HepG2 (cell line): ENCODE measurements around the gene TLX1. TPM values are rescaled to one million over a fixed set of nuclear protein-coding genes. Genes with fewer than 3 reads are reported as not detected.

Experiments used
- CEBPG ChIP-seq: IDR thresholded peaks from 2 replicates; pipeline ENCODE4 v1.6.1; 2016
- FOSL2 ChIP-seq: sonication (generic); formaldehyde crosslinking; IDR thresholded peaks from 2 replicates; pipeline ENCODE4 v1.4.0; 2020; ENCODE audit warnings: missing genetic modification reagents
- FOXA3 ChIP-seq: IDR thresholded peaks from 2 replicates; pipeline ENCODE4 v1.6.1; 2016; ENCODE audit warnings: missing genetic modification reagents, missing compliant biosample characterization
- HHEX ChIP-seq: IDR thresholded peaks from 2 replicates; pipeline ENCODE4 v1.6.1; 2016; ENCODE audit warnings: control low read depth
- PAX8 ChIP-seq: sonication (generic); formaldehyde crosslinking; IDR thresholded peaks from 2 replicates; pipeline ENCODE4 v1.8.0; 2022; ENCODE audit warnings: mild to moderate bottlenecking, missing genetic modification reagents, borderline replicate concordance
- SETDB1 ChIP-seq: sonication (generic); formaldehyde crosslinking; IDR thresholded peaks from 2 replicates; pipeline ENCODE4 v1.5.1; 2020; ENCODE audit warnings: missing genetic modification reagents, mild to moderate bottlenecking, borderline replicate concordance
- XBP1 ChIP-seq: sonication (generic); formaldehyde crosslinking; IDR thresholded peaks from 2 replicates; pipeline ENCODE4 v1.5.0; 2020; ENCODE audit warnings: missing genetic modification reagents
- ZNF3 ChIP-seq: IDR thresholded peaks from 2 replicates; pipeline ENCODE4 v1.7.0; 2017; ENCODE audit warnings: inconsistent platforms
- ZNF333 ChIP-seq: sonication (generic); formaldehyde crosslinking; IDR thresholded peaks from 2 replicates; pipeline ENCODE4 v1.4.0; 2020; ENCODE audit warnings: mild to moderate bottlenecking, missing genetic modification reagents, borderline replicate concordance
- polyA plus RNA-seq, 8 experiments: library from polyadenylated mRNA; depleted of rRNA in 3 of 8; stranded (reverse) in 7 of 8; unstranded in 1 of 8; fragments of >200 nt; fragmentation: Illumina TruSeq in 4 of 8; extraction: Trizol in 4 of 8; gene quantifications; 2 replicates each; pipeline versions ENCODE4 v1.2.1 to v1.2.3, GENCODE V29; 2011 to 2016; ENCODE audit warnings: low read depth in 4 of 8, missing spikeins in 1 of 8, mixed read lengths in 1 of 8; ENCODE audit not compliant: insufficient read depth in 1 of 8
- total RNA-seq, 5 experiments: library from RNA; depleted of rRNA; stranded (reverse); fragments of >200 nt; fragmentation: Illumina TruSeq; extraction: Trizol; gene quantifications; 2 replicates each; pipeline ENCODE4 v1.2.3, GENCODE V29; 2016; ENCODE audit warnings: low read depth in 1 of 5
- TF ChIP-seq, protein P1 (sequence below): sonication (generic); formaldehyde crosslinking; IDR thresholded peaks from 2 replicates; pipeline ENCODE4 v1.4.0; 2020; ENCODE audit warnings: missing genetic modification reagents
- TF ChIP-seq, protein P2 (sequence below): sonication (generic); formaldehyde crosslinking; IDR thresholded peaks from 2 replicates; pipeline ENCODE4 v1.5.0; 2020; ENCODE audit warnings: mild to moderate bottlenecking, low read depth, missing genetic modification reagents, borderline replicate concordance
- TF ChIP-seq, protein P3 (sequence below): sonication (generic); formaldehyde crosslinking; IDR thresholded peaks from 2 replicates; pipeline ENCODE4 v1.5.0; 2020; ENCODE audit warnings: mild to moderate bottlenecking, missing genetic modification reagents, borderline replicate concordance
- TF ChIP-seq, protein P4 (sequence below): sonication (generic); formaldehyde crosslinking; IDR thresholded peaks from 2 replicates; pipeline ENCODE4 v1.4.0; 2020; ENCODE audit warnings: missing genetic modification reagents, borderline replicate concordance

TLX1 gene
- total and polyA plus RNA-seq, 2 of the 13 experiments (the other 11 are each of a cell fraction or from before 2014, with no cell fraction given): 0.07 to 0.26 TPM

DNA sequence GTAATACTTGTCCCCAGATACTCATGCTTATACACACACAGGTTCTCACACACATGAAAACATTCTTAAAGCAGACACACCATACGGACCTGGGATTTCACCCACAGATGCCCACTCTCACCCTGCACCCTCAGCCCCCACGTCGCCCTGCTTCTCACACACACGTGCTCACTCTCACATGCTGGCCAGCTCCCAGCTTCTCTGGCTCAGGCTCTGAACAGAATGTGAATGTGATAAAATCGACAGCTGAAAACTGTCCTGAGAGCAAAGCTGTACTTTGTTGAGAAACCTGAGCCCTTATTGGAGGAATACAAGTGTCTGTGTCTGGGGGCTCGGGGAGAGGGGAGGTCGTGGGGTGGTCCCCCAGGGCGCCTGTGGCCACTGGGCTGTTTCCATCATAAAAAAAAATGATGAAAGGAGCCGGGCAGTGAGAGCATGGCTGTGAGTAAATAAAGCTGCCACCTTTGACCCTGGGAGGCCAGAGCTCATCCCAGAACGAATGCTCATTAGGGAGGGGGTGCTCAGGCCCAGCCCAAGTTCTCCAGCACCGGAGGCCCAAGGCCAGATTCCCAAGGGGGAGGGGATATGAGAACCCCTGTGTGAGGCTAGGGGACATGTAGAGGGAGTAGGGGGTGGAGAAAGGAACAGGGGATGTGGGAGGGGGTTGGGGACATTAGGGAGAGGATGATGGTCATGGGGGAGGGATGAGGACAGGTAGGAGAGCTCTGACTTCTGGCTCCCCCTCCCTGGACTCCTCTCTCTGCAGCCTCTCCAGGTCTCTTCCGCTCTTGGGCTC, 18.1 kb upstream of the TLX1 start (continued):
- TF ChIP-seq FOXA3 (CRISPR knock-in tag) (peak; percentile 90), CEBPG (CRISPR knock-in tag) (0 out of 2 replicates have a peak, but pooled peaks have one; percentile 27), HHEX (CRISPR knock-in tag) (no peak), ZNF3 (CRISPR knock-in tag) (no peak), FOSL2 (peak; percentile 53; the same call in 1 of the 2 replicates), XBP1 (CRISPR knock-in tag) (no peak), SETDB1 (no peak), ZNF333 (CRISPR knock-in tag) (no peak), PAX8 (CRISPR knock-in tag) (no peak)
- TF ChIP-seq, protein P1, sequence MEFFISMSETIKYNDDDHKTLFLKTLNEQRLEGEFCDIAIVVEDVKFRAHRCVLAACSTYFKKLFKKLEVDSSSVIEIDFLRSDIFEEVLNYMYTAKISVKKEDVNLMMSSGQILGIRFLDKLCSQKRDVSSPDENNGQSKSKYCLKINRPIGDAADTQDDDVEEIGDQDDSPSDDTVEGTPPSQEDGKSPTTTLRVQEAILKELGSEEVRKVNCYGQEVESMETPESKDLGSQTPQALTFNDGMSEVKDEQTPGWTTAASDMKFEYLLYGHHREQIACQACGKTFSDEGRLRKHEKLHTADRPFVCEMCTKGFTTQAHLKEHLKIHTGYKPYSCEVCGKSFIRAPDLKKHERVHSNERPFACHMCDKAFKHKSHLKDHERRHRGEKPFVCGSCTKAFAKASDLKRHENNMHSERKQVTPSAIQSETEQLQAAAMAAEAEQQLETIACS (CRISPR knock-in tag): no peak
- TF ChIP-seq, protein P2, sequence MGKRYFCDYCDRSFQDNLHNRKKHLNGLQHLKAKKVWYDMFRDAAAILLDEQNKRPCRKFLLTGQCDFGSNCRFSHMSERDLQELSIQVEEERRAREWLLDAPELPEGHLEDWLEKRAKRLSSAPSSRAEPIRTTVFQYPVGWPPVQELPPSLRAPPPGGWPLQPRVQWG: no peak
- TF ChIP-seq, protein P3, sequence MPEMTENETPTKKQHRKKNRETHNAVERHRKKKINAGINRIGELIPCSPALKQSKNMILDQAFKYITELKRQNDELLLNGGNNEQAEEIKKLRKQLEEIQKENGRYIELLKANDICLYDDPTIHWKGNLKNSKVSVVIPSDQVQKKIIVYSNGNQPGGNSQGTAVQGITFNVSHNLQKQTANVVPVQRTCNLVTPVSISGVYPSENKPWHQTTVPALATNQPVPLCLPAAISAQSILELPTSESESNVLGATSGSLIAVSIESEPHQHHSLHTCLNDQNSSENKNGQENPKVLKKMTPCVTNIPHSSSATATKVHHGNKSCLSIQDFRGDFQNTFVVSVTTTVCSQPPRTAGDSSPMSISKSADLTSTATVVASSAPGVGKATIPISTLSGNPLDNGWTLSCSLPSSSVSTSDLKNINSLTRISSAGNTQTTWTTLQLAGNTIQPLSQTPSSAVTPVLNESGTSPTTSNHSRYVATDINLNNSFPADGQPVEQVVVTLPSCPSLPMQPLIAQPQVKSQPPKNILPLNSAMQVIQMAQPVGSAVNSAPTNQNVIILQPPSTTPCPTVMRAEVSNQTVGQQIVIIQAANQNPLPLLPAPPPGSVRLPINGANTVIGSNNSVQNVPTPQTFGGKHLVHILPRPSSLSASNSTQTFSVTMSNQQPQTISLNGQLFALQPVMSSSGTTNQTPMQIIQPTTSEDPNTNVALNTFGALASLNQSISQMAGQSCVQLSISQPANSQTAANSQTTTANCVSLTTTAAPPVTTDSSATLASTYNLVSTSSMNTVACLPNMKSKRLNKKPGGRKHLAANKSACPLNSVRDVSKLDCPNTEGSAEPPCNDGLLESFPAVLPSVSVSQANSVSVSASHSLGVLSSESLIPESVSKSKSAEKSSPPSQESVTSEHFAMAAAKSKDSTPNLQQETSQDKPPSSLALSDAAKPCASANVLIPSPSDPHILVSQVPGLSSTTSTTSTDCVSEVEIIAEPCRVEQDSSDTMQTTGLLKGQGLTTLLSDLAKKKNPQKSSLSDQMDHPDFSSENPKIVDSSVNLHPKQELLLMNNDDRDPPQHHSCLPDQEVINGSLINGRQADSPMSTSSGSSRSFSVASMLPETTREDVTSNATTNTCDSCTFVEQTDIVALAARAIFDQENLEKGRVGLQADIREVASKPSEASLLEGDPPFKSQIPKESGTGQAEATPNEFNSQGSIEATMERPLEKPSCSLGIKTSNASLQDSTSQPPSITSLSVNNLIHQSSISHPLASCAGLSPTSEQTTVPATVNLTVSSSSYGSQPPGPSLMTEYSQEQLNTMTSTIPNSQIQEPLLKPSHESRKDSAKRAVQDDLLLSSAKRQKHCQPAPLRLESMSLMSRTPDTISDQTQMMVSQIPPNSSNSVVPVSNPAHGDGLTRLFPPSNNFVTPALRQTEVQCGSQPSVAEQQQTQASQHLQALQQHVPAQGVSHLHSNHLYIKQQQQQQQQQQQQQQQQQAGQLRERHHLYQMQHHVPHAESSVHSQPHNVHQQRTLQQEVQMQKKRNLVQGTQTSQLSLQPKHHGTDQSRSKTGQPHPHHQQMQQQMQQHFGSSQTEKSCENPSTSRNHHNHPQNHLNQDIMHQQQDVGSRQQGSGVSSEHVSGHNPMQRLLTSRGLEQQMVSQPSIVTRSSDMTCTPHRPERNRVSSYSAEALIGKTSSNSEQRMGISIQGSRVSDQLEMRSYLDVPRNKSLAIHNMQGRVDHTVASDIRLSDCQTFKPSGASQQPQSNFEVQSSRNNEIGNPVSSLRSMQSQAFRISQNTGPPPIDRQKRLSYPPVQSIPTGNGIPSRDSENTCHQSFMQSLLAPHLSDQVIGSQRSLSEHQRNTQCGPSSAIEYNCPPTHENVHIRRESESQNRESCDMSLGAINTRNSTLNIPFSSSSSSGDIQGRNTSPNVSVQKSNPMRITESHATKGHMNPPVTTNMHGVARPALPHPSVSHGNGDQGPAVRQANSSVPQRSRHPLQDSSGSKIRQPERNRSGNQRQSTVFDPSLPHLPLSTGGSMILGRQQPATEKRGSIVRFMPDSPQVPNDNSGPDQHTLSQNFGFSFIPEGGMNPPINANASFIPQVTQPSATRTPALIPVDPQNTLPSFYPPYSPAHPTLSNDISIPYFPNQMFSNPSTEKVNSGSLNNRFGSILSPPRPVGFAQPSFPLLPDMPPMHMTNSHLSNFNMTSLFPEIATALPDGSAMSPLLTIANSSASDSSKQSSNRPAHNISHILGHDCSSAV (CRISPR knock-in tag): no peak
- TF ChIP-seq, protein P4, sequence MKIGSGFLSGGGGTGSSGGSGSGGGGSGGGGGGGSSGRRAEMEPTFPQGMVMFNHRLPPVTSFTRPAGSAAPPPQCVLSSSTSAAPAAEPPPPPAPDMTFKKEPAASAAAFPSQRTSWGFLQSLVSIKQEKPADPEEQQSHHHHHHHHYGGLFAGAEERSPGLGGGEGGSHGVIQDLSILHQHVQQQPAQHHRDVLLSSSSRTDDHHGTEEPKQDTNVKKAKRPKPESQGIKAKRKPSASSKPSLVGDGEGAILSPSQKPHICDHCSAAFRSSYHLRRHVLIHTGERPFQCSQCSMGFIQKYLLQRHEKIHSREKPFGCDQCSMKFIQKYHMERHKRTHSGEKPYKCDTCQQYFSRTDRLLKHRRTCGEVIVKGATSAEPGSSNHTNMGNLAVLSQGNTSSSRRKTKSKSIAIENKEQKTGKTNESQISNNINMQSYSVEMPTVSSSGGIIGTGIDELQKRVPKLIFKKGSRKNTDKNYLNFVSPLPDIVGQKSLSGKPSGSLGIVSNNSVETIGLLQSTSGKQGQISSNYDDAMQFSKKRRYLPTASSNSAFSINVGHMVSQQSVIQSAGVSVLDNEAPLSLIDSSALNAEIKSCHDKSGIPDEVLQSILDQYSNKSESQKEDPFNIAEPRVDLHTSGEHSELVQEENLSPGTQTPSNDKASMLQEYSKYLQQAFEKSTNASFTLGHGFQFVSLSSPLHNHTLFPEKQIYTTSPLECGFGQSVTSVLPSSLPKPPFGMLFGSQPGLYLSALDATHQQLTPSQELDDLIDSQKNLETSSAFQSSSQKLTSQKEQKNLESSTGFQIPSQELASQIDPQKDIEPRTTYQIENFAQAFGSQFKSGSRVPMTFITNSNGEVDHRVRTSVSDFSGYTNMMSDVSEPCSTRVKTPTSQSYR (CRISPR knock-in tag): peak; percentile 78; the same call in 1 of the 2 replicates
